Measurements from ENCODE around the gene FBXO46.

FBXO46 gene, protein sequence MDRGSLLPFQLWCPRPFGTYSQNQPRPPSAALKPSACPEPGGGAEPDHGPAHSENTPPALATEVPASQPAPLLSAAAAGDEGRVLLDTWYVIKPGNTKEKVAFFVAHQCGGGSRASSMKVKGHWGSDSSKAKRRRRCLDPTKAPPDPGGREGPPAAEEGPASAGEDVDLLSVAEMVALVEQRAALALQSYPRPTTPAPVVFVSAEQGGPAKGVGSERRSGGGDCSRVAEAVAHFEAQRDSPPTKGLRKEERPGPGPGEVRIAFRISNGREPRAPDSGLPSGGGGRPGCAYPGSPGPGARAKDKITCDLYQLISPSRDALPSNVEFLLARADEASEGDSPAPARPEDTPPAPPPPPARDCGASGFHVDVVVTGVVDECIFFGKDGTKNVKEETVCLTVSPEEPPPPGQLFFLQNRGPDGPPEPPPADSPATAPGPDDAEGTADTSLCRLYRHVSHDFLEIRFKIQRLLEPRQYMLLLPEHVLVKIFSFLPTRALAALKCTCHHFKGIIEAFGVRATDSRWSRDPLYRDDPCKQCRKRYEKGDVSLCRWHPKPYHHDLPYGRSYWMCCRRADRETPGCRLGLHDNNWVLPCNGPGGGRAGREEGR

DNA sequence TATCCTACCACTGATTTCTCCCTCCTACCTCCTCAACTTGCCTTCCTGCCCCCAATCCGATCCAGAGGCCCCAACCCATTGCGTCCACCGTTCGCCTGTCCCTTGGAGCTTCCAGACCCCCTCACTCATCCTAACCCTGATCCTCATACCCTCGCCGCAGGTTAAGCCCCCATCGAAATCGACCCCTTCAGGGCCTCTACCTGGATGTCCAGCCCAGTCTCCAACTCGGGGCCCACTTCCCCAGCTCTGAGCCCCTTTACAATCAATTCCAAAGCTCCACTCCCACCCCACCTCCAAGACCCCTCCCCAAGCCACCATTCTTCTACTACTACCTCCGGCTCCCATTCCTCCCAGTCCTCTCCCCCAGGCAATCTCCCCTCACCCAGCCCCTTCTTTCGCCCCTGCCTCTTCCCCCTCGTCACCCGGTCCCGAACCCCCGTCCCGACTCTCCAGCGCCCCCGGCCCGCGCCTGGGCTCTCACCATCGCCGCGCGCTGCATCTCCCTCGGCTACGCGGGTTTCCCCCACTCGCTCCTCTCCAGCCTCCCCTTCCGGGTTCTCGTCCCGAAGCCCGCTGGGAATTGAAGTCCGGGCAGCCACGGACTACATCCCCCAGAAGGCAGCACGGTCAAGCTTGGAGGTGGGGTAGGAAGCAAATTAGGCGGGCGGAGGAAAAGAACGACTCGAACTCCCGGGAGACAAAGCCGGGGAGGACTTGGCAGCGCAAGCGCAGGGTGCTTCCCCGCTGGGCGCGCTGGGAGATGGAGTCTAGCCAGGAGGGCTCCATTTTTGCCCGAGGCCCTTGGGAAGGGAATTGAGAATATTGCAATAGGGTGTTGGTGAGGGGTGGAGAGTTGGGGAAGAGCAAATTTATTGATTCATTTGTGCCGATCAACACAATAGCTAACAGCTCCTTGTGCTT, at the start of gene FBXO46:
FBXO46 (minus strand) TSS at position 529 of the 921 bp plus-strand sequence. CDS start 17,401 bp downstream, outside the sequence.
- Mint-ChIP-seq H3K4me1 (peaks cover 29% of the 10 kb centered on the region), H3K9me3 (no peaks in the 10 kb centered on the region), H3K36me3 (peaks cover 26% of the 10 kb centered on the region), H3K27ac (peak within 1 kb of the TSS; percentile 86), H3K4me3 (peak within 1 kb of the TSS; percentile 91)
- DNase-seq (ENCODE audit: low spot score in 2 of 2) (peak; percentile 77 to 95), ATAC-seq (peak; percentile 99)

DNA sequence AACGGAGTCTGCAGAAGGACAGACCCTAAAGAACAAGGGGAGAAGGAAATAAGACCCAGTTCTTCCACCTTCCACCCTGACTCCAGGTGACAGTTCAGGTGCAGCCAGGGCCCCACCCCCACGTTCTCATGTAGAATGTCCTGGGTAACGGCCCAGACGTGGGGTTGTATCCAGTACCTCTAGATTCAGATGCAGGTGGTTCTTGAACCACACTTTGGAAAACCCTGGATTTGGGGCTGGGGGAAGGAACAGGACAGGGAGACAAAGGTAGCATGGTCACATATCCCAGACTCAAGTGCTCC, 49.4 kb upstream of the FBXO46 start:
- Mint-ChIP-seq H3K4me1 (peaks cover 26% of the 10 kb centered on the region), H3K4me3 (peak overlapping the region; percentile 79), H3K9me3 (no peaks in the 10 kb centered on the region), H3K36me3 (peaks cover 21% of the 10 kb centered on the region), H3K27ac (no peak overlapping the region)
- ATAC-seq (no peak), DNase-seq (ENCODE audit: low spot score in 2 of 2) (no peak)

DNA sequence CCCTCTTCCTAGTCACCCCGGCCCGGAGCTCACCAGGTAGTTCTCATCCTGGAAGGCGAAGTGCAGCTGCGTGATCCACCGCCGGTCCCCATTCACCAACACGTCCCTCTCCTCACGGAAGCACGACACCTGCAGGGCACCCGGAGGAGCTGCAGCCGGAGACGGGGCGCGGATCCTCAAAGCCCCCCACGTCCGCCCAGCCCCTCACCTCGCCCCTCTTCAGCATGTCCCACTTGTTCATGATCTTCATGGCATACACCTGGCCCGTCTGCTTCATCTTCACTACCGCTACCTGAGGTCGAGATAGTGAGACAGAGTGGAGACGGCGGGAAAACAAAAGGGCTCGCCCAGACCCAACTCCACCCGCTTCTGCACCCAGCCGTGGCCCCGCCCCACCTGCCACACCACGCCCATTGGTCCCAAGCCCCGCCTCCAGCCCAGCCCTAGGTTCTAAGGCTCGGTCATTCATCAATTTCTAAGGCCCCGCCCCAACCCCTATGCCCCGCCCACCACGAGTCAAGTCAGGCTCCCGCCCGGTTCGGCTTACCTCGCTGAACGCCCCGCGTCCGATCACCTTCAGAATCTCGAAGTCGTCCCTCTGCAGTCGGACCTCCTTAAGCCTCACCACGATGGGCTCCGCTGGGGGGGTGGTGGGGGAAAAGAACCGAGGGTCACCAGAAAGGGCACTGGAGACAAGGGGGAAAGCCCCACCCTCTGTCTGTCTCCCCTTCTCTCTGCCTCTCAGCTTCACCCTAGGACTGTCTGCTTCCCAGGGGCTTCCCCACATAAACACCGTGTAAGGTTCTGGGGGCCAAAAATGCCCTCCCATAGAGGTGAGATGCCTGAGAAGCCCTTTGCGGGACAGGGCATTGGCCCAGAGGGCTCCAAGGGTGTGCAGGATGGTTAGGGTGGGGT, 48.8 kb upstream of the FBXO46 start:
- Mint-ChIP-seq H3K36me3 (peaks cover 26% of the 10 kb centered on the region), H3K27ac (peak overlapping the region; percentile 82), H3K9me3 (no peaks in the 10 kb centered on the region), H3K4me3 (peak overlapping the region; percentile 79), H3K4me1 (peaks cover 26% of the 10 kb centered on the region)
- DNase-seq (ENCODE audit: low spot score in 2 of 2) (peak; percentile 84 to 97), ATAC-seq (peak; percentile 92)

DNA sequence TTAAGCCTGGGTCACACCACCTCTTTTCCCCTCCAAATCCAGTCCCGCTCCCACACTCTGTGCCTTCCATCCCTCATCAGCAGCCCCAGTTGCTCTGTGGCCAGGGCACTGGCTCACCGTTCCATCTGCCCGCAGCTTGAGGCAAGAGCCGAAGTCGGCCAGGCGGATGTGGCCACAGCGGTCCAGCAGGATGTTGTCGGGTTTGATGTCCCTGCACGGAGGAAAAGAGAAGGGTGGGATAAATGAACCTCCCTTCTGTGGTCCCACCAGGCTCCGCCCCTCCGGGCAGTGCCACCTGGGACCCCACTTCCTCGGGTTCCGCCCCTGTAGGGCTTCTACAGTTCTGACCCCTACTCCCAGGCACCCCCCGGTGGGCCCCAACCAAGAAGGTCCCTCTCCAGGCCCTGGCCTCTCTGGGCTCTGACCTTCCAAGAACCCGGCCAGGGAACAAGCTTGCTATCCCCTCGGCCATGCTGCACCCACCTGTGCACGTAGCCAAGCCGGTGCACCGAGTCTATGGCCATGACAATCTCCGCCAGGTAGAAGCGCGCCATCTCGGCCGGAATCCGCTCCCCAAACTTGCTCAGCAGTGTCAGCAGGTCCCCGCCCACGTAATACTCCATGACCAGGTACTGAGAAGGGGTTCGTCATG, 47.4 kb upstream of the FBXO46 start:
- H3K36me3 Mint-ChIP-seq, result peaks cover 26% of the 10 kb centered on the region
- peaks cover 26% of the 10 kb centered on the region for H3K4me1 Mint-ChIP-seq
- ATAC-seq, result no peak
- H3K9me3 Mint-ChIP-seq, result no peaks in the 10 kb centered on the region
- no peak overlapping the region for H3K27ac Mint-ChIP-seq
- H3K4me3 Mint-ChIP-seq, result peak overlapping the region; percentile 79
- DNase-seq (ENCODE audit: low spot score in 2 of 2), result no peak

DNA sequence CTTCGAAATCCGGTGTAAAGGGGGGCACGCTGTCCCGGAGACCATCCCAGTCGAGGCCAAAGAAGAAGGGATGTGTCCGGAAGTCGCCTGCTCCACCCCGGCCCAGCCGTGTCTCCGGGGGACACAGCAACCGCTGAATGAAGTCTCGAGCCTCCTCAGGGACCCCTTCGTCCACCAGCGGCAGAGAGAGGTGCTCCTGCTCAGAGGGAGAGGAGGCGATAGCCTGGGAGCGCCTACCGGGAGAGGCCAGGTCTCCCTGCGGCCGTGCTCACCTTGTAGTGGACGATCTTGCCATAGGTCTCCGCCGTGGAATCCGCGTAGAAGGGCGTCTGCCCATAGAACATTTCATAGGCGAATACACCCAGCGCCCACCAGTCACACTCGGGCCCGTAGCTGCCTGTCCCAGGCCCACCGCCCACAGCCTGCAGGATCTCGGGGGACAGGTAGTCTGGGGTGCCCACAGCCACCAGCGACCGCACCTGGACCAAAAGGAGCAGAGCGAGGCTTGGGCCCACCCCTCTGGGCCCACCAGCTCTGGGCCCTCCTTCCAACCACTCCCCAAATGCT, 46.8 kb upstream of the FBXO46 start:
- Mint-ChIP-seq H3K36me3 (peaks cover 26% of the 10 kb centered on the region), H3K4me3 (no peak overlapping the region), H3K27ac (no peak overlapping the region), H3K9me3 (no peaks in the 10 kb centered on the region), H3K4me1 (peaks cover 26% of the 10 kb centered on the region)
- DNase-seq (ENCODE audit: low spot score in 2 of 2) (no peak), ATAC-seq (no peak)

DNA sequence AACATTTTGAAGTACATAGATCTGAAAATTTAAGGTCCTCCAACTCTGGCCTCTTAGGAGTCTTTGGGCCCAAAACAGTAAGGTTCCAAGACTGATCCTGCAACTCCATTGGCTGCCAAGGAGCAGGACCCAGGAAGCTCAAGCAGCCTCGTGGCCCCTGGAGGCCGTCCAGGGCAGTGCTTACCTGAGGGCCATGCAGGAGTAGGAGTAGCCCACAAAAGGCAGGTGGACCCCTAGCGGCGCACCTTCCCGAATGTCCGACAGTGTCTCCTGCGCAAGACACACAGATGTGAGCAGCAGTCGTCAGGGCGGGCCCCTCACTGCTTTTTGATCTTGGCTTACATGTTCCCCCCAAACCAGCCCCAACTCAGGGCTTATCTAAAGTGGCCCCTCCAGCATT, 44.1 kb upstream of the FBXO46 start:
- H3K9me3 Mint-ChIP-seq, result no peaks in the 10 kb centered on the region
- no peak overlapping the region for H3K27ac Mint-ChIP-seq
- peaks cover 28% of the 10 kb centered on the region for H3K4me1 Mint-ChIP-seq
- peaks cover 29% of the 10 kb centered on the region for H3K36me3 Mint-ChIP-seq
- no peak for ATAC-seq
- no peak overlapping the region for H3K4me3 Mint-ChIP-seq
- DNase-seq (ENCODE audit: low spot score in 2 of 2), result no peak

DNA sequence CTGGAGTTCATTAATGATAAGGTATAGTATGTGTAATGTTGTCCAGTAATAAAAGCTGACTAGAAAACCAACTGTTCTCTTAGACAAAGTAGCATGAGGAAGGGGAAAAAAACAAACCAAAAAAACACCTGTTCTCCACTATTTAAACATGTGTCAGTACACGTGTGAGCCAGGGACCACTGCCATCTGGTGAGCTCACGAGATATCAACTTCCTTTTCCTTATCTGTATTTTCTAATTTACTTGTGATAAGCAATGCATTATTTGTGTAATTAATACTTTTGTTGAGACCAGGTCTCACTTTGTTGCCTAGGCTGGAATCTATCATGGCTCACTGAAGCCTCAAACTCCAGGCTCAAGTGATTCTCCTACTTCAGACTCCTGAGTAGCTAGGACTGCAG, 42.7 kb upstream of the FBXO46 start:
- H3K4me3 Mint-ChIP-seq, result no peak overlapping the region
- DNase-seq (ENCODE audit: low spot score in 2 of 2), result no peak
- H3K36me3 Mint-ChIP-seq, result peaks cover 27% of the 10 kb centered on the region
- ATAC-seq, result no peak
- H3K27ac Mint-ChIP-seq, result no peak overlapping the region
- H3K9me3 Mint-ChIP-seq, result no peaks in the 10 kb centered on the region
- H3K4me1 Mint-ChIP-seq, result peaks cover 24% of the 10 kb centered on the region

DNA sequence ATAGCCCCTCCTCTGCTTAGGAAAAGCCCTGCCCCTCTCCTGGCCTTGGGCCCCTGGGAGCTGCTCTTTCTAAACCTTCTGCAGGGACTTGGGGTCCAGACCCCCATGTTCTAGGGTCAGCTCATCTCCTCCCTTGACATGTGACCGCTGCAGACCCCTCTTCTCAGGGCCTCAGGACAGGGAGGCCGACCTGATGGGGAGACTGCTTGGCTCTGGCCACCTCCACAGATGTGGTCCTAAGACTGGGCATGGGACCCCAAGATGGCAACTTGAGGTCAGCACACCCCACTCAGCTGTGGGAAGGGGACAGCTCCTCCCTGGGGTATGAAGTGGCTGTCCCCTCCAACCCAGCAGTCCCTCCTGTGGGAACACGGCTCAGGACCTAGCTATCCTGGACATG, 42.2 kb upstream of the FBXO46 start:
- no peaks in the 10 kb centered on the region for H3K9me3 Mint-ChIP-seq

DNA sequence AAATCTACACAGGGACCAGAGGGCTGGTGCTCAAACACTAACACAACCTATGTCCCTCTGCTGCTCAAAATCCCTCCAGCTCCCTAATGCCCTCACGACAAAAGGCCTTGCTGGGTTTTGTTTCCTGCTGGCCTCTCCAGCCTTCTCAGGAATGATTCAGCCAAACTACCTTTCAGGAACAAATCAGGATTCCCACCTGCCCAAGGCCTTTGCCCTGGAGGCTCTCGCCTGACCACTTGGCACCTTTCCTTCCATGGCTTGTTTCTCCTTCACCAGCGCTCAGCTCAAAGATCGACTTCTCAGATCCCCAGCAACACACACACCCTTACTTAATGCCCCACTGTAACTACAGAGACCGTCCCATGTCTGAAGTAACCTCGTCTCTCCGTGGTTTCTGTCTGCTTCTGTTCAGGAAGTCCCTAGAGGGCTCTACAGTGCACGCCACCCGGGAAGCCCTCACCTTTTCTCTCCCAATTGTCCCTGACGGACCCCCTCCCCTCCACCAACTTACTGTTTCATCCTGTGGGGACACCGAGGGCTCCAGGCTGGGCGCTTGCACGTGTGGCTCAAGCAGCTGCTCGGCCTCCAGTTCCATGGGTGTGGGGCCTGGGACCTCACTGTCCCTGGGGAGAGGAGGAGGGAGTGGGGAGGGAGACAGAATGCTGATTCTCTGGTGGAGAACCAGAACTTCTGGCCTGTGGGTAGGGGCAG, 41.6 kb upstream of the FBXO46 start:
- H3K27ac Mint-ChIP-seq, result no peak overlapping the region
- peaks cover 27% of the 10 kb centered on the region for H3K36me3 Mint-ChIP-seq

More for the DNA sequence above, 42.2 kb upstream of the FBXO46 start:
- DNase-seq (ENCODE audit: low spot score in 2 of 2), result no peak
- Mint-ChIP-seq H3K4me3 (no peak overlapping the region), H3K36me3 (peaks cover 27% of the 10 kb centered on the region), H3K27ac (no peak overlapping the region), H3K4me1 (peaks cover 23% of the 10 kb centered on the region)
- ATAC-seq, result no peak

DNA sequence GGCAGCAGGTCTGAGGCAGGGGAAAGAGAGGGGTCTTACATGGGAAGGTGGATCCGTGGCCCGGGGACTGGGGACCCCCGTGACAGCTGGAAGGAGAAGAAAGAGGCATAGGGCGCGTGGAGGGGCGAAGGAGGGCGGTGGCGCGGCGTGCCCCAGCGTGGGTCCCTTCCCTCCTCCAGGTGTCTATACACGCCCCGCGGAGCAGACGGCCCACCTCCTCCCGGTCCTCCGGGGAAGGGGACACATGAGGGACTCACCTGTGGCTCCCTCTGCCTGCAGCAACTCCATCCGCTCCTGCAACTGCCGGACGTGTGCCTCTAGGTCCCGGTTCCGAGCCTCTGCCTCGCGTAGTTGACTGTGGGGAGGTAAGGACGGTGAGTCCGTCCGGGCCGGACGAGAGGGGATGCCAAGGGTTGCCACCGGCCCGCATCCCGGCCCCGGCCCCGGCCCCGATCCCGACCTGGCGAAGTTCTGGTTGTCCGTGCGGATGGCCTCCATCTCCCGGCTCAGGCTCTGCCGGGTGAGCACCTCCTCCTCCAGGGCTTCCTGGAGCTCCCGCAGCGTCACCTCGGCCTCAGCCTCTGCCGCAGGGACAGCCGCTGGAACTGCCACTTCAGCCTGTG, 40.7 kb upstream of the FBXO46 start:
- peaks cover 19% of the 10 kb centered on the region for H3K36me3 Mint-ChIP-seq
- DNase-seq (ENCODE audit: low spot score in 2 of 2), result no peak
- H3K4me3 Mint-ChIP-seq, result peak overlapping the region; percentile 90
- no peak overlapping the region for H3K27ac Mint-ChIP-seq
- no peak for ATAC-seq
- H3K4me1 Mint-ChIP-seq, result peaks cover 23% of the 10 kb centered on the region
- H3K9me3 Mint-ChIP-seq, result no peaks in the 10 kb centered on the region

More for the DNA sequence above, 41.6 kb upstream of the FBXO46 start:
- no peak overlapping the region for H3K4me3 Mint-ChIP-seq
- ATAC-seq, result no peak
- no peak for DNase-seq (ENCODE audit: low spot score in 2 of 2)
- no peaks in the 10 kb centered on the region for H3K9me3 Mint-ChIP-seq
- peaks cover 23% of the 10 kb centered on the region for H3K4me1 Mint-ChIP-seq

DNA sequence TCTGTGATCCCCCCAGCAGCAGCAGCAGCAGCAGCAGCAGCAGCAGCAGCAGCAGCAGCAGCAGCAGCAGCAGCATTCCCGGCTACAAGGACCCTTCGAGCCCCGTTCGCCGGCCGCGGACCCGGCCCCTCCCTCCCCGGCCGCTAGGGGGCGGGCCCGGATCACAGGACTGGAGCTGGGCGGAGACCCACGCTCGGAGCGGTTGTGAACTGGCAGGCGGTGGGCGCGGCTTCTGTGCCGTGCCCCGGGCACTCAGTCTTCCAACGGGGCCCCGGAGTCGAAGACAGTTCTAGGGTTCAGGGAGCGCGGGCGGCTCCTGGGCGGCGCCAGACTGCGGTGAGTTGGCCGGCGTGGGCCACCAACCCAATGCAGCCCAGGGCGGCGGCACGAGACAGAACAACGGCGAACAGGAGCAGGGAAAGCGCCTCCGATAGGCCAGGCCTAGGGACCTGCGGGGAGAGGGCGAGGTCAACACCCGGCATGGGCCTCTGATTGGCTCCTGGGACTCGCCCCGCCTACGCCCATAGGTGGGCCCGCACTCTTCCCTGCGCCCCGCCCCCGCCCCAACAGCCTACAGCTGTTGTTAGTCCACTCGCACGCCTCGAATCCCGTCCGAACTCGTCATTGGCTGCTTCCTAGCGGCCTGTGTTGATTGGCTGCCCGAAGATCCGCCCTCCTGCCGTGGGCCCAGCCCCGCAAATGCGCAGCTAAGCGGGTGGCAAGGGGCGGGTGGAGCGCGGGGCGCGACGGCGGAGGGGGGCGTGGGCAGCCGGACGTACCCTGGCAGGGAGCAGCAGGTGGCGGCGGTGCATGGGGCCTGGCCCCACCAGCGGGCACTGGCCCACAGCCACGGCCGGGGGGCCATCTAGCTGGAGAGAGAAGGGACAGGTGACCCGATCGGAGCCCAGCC, 39.8 kb upstream of the FBXO46 start:
- H3K27ac Mint-ChIP-seq, result no peak overlapping the region
- ATAC-seq (peak; percentile 79), DNase-seq (ENCODE audit: low spot score in 2 of 2) (peak; percentile 93 to 95)
- peak overlapping the region; percentile 90 for H3K4me3 Mint-ChIP-seq
- peaks cover 19% of the 10 kb centered on the region for H3K36me3 Mint-ChIP-seq
- no peaks in the 10 kb centered on the region for H3K9me3 Mint-ChIP-seq
- peaks cover 23% of the 10 kb centered on the region for H3K4me1 Mint-ChIP-seq

DNA sequence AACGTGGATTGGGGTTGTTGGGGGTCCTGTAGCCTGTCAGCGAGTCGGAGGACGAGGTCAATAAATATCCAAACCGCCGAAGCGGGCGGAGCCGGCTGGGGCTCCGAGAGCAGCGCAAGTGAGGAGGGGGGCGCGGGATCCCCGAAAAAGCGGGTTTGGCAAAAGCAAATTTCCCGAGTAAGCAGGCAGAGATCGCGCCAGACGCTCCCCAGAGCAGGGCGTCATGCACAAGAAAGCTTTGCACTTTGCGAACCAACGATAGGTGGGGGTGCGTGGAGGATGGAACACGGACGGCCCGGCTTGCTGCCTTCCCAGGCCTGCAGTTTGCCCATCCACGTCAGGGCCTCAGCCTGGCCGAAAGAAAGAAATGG, 39.1 kb upstream of the FBXO46 start:
- peak overlapping the region; percentile 90 for H3K4me3 Mint-ChIP-seq
- H3K9me3 Mint-ChIP-seq, result no peaks in the 10 kb centered on the region
- H3K27ac Mint-ChIP-seq, result peak overlapping the region; percentile 85
- ATAC-seq (peak; percentile 63), DNase-seq (ENCODE audit: low spot score in 2 of 2) (no peak)
- peaks cover 23% of the 10 kb centered on the region for H3K4me1 Mint-ChIP-seq
- H3K36me3 Mint-ChIP-seq, result peaks cover 14% of the 10 kb centered on the region
